Upper lobe of right lung (tissue), 1 donor: ENCODE data around the gene BHLHE41. TPM values are rescaled to one million over a fixed set of nuclear protein-coding genes. Genes with fewer than 3 reads are reported as not detected.

Experiments
- ATAC-seq: fragments of 200-7000 bp; cut with Tn5 transposase; one replicate; pipeline ENCODE4 v1.9.1; 2020; ENCODE audit warnings: mild to moderate bottlenecking, moderate library complexity
- DNase-seq: peaks from one replicate; pipeline ENCODE4 v3.0.0-alpha.2; 2020
- H3K27ac ChIP-seq: fragments of 200-600 bp; one replicate; pipeline ENCODE4 v1.8.0; 2022
- H3K27me3 ChIP-seq: fragments of 200-600 bp; one replicate; pipeline ENCODE4 v1.8.0; 2022; ENCODE audit warnings: mild to moderate bottlenecking
- H3K36me3 ChIP-seq: fragments of 200-600 bp; one replicate; pipeline ENCODE4 v1.8.0; 2022
- H3K4me1 ChIP-seq: fragments of 200-600 bp; one replicate; pipeline ENCODE4 v1.8.0; 2022
- H3K4me3 ChIP-seq: fragments of 200-600 bp; one replicate; pipeline ENCODE4 v1.8.0; 2022; ENCODE audit warnings: mild to moderate bottlenecking
- H3K9me3 ChIP-seq: fragments of 200-600 bp; one replicate; pipeline ENCODE4 v1.8.0; 2022
- CTCF ChIP-seq: fragments of 200-600 bp; IDR thresholded peaks from one replicate; pipeline ENCODE4 v1.8.0; 2022; ENCODE audit warnings: antibody characterized with exemption
- intact Hi-C: fragments of 100-400 bp; cut with DNase I; formaldehyde crosslinking; loops from one replicate; pipeline ENCODE4 v1.11.0; 2022
- total RNA-seq: library from RNA; stranded (reverse); fragmentation: NEBNext Ultra II Directional; extraction: Animal tissue kit (Norgen Biotek cat#: 25700); gene quantifications from one replicate; pipeline ENCODE4 v1.2.1, GENCODE V29; 2021
- donor health status: DM: no; HTN: yes; CAD: no; lungs with severe emphysema.

The BHLHE41 gene
- total RNA-seq, 1 donor from 2014 or later: 104 TPM

- ATAC-seq: peak; percentile 11
- no peak overlapping the region for H3K27ac ChIP-seq
- TF ChIP-seq CTCF: no peak
Observed at GRCh38 chr12:26086936-26087335, 37.9 kb downstream of the BHLHE41 start.

DNA sequence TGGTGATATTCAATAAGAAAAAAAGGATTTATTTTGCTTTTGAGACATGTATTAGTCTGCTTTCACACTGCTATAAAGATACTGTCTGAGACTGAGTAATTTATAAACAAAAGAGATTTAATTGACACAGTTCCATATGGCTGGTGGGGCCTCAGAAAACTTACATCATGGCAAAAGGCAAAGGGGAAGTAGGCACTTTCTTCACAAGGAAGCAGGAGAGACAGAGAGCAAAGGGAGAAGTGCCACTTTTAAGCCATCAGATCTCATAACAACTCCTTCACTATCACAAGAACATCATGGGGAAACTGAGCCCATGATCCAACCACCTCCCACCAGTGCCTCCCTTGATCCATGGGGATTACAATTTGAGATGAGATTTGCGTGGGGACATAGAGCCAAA is 43.9 kb downstream of the BHLHE41 start:
- Histone ChIP-seq H3K4me1 (no peaks in the 10 kb centered on the region), H3K27ac (no peak overlapping the region), H3K9me3 (no peaks in the 10 kb centered on the region), H3K4me3 (no peak overlapping the region), H3K36me3 (no peaks in the 10 kb centered on the region), H3K27me3 (no peaks in the 10 kb centered on the region)
- DNase-seq: no peak
- intact Hi-C loops: no loop called here
- TF ChIP-seq CTCF: no peak
- ATAC-seq: peak; percentile 76

More at GRCh38 chr12:26086936-26087335, 37.9 kb downstream of the BHLHE41 start:
- no peak for DNase-seq
- Histone ChIP-seq H3K27me3 (no peaks in the 10 kb centered on the region), H3K4me1 (no peaks in the 10 kb centered on the region), H3K4me3 (no peak overlapping the region), H3K36me3 (no peaks in the 10 kb centered on the region), H3K9me3 (no peaks in the 10 kb centered on the region)
- intact Hi-C loops: no loop called here

DNA sequence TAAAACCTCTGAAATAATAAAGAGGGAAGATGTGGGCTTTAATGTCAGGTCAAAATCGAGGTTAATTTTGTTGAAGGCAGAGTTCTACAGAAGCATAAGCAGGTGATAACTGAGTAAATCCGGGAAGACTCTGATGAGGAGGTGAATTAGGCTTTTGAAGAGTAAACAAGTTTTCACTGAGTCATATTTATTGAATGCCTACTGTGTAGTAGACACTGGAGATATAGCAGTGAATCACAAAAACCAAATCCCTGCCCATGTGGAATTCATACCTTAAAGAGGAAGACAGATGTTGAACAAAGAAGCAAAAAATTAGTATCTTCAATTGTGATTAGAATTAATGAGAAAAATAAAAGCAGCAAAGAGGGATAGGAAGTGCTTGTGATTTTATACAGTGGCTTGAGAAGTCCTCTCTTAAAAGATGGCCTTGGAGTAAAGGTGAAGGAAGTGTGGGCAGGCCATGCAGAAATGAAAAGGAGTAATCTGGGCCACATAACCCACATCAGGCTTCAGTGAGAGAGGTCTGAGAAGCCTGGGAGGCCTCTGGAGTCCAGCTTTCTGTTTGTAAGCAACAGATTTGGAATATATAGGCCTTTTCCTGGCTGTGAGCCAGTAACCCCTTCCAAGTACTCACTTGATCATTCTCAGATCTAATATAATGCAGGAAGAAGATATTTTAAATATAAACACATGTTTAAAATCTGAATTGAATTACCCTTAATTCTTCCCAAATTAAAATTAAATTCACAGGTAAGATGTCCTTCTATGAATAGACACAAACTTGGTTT is 46.7 kb downstream of the BHLHE41 start:
- ATAC-seq (no peak), DNase-seq (no peak)
- H3K27me3 ChIP-seq: no peaks in the 10 kb centered on the region
- H3K9me3 ChIP-seq: no peaks in the 10 kb centered on the region
- no peaks in the 10 kb centered on the region for H3K36me3 ChIP-seq
- no peak overlapping the region for H3K4me3 ChIP-seq
- H3K27ac ChIP-seq: no peak overlapping the region
- intact Hi-C loops: no loop called here
- no peak for TF ChIP-seq CTCF
- no peaks in the 10 kb centered on the region for H3K4me1 ChIP-seq

Other genes starting within 250 kb of the BHLHE41 start
- gene RASSF8, start 166.4 kb downstream of the BHLHE41 start, total RNA-seq: 85.7 TPM
- gene SSPN, start 70.5 kb upstream of the BHLHE41 start, total RNA-seq: 15.6 TPM